ENCODE measurements around the gene LRRC32. TPM values are rescaled to one million over a fixed set of nuclear protein-coding genes. Genes with fewer than 3 reads are reported as not detected.

The LRRC32 gene
- total RNA-seq, 1 experiment from 2014 or later: 1.3 TPM

DNA sequence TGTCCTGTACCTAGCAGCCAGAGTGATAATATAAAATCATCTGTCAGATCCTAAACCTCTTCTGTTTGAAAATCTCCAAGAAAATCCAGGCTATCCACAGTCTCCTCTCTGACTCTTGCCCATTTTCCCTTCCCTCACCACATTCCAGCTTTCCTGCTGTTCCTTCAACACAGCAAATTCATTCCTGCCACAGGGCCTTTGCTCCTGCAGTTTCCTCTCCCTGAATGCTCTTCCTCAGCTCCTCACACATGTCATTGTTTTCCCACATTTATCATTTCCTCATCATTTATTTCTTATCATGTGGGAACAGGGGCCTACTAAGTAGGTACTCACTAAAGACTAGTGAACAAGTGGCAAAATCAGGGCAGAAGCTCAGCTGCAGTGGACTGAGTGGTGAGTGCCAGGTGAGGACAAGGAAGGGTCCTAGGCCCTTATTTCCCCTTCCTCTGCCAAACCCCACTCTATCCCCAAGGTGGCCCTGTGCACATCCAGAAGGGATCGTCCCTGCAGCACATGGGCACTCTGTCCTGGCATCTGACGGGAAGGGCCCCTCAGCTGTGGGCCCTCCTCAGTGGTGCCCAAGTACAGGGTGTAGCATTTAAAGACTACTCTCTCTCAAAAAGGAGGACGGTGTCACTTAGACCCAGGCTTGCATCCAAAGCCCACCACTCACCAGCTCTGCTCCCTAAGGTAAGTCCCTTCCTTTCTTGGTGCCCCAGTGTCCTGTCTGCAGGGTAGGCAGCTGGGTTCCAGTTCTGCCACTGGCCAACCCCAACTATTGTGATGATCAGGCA lies 2.0 kb downstream of the LRRC32 start:
- DNase-seq (ENCODE audit: low read depth): no peak
- in situ Hi-C loops (cut with HindIII; ENCODE audit: low pct_unique_long_range_greater_than_20kb, low sequenced_read_pairs): no loop called here

DNA sequence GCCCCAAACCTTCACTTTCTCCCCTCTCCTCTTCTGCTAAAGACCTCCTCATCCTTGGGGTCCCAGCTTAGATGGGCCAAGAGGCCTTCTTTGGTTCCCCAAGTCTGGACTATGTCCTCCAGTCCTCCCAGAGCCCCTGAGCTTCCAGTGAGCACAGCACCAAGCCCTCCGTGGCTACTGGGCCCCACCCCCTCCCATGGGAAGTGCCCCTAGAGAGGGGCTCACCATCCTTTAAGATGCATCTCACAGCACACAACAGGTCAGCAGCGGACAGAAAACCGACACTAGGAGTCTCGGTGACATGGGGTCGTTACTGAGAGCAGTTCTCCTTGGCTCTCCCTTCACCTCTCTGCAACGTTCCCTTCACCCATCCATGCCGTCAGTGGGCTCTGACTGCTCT lies 2.7 kb downstream of the LRRC32 start:
- in situ Hi-C loops (cut with HindIII; ENCODE audit: low pct_unique_long_range_greater_than_20kb, low sequenced_read_pairs): no loop called here
- DNase-seq (ENCODE audit: low read depth): no peak

DNA sequence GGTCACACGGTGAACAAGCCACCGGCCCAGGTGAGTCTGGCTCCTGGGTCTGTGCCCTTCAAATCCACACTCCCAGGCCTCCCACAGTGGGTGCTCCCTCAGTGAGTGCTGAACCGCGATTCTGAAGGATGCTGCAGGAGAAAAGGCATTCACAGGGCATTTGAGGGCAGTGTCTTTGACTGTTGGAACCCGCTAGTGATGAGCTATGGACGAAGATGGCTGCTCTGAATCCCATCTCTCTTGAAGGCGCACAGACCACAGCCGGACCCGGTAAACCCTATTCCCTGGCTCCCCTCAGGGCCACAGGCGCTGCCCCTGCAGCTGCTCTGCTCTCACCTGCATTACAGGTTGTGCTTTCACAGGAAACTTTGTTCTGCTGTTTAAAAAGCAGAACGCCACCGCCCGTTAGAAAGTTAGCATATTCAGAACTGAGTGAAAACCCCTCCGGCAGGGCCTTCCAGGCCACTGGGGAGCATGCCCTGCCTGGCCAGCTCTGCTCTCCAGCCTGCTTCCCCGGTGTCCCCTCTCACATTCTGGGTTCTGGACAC lies 3.2 kb downstream of the LRRC32 start:
- in situ Hi-C loops (cut with HindIII; ENCODE audit: low pct_unique_long_range_greater_than_20kb, low sequenced_read_pairs): no loop called here
- no peak for DNase-seq (ENCODE audit: low read depth)

- DNase-seq (ENCODE audit: low read depth): no peak
- in situ Hi-C loops (cut with HindIII; ENCODE audit: low pct_unique_long_range_greater_than_20kb, low sequenced_read_pairs): no loop called here
These were observed 3.7 kb downstream of the LRRC32 start for GRCh38 chr11:76666830-76667229.

GRCh38 chr11:76666408-76666807 lies 4.1 kb downstream of the LRRC32 start:
- in situ Hi-C loops (cut with HindIII; ENCODE audit: low pct_unique_long_range_greater_than_20kb, low sequenced_read_pairs): no loop called here
- DNase-seq (ENCODE audit: low read depth): no peak

GRCh38 chr11:76665921-76666351 lies 4.6 kb downstream of the LRRC32 start:
- DNase-seq (ENCODE audit: low read depth): no peak
- in situ Hi-C loops (cut with HindIII; ENCODE audit: low pct_unique_long_range_greater_than_20kb, low sequenced_read_pairs): no loop called here

GRCh38 chr11:76665172-76665571 lies 5.4 kb downstream of the LRRC32 start:
- in situ Hi-C loops (cut with HindIII; ENCODE audit: low pct_unique_long_range_greater_than_20kb, low sequenced_read_pairs): no loop called here
- no peak for DNase-seq (ENCODE audit: low read depth)

- in situ Hi-C loops (cut with HindIII; ENCODE audit: low pct_unique_long_range_greater_than_20kb, low sequenced_read_pairs): no loop called here
- DNase-seq (ENCODE audit: low read depth): no peak
These were observed 5.9 kb downstream of the LRRC32 start for GRCh38 chr11:76664578-76665061.

- in situ Hi-C loops (cut with HindIII; ENCODE audit: low pct_unique_long_range_greater_than_20kb, low sequenced_read_pairs): no loop called here
- DNase-seq (ENCODE audit: low read depth): no peak
These were observed 6.6 kb downstream of the LRRC32 start for GRCh38 chr11:76663912-76664440.

- DNase-seq (ENCODE audit: low read depth): no peak
- in situ Hi-C loops (cut with HindIII; ENCODE audit: low pct_unique_long_range_greater_than_20kb, low sequenced_read_pairs): no loop called here
These were observed 7.1 kb downstream of the LRRC32 start for GRCh38 chr11:76663486-76663810.

GRCh38 chr11:76662656-76663485 lies 7.7 kb downstream of the LRRC32 start:
- DNase-seq (ENCODE audit: low read depth): no peak
- in situ Hi-C loops (cut with HindIII; ENCODE audit: low pct_unique_long_range_greater_than_20kb, low sequenced_read_pairs): no loop called here

GRCh38 chr11:76661834-76662434 lies 8.6 kb downstream of the LRRC32 start:
- DNase-seq (ENCODE audit: low read depth): no peak
- in situ Hi-C loops (cut with HindIII; ENCODE audit: low pct_unique_long_range_greater_than_20kb, low sequenced_read_pairs): no loop called here

DNA sequence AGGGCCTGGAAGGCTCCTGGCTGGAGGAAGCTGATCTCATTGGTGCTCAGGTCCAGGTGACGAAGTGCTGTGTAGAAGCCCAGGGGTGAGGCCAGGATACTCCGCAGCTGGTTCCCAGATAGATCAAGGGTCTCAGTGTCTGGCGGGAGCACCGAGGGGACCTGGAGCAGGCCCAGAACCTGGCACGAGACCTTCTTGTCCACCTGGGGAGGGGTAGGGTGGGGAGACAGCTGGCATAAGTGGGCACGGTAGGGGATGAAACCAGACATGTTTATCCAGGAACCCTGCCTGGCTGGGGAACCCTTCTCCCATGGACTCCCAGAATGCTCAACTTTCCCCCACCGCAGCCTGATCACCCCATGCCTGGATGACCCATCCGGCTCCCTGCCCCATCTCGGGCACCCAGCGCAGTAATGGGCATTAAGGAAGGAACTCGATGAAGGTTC lies 9.2 kb downstream of the LRRC32 start:
- in situ Hi-C loops (cut with HindIII; ENCODE audit: low pct_unique_long_range_greater_than_20kb, low sequenced_read_pairs): no loop called here
- DNase-seq (ENCODE audit: low read depth): no peak

GRCh38 chr11:76660533-76661305 lies 9.8 kb downstream of the LRRC32 start:
- no peak for DNase-seq (ENCODE audit: low read depth)
- in situ Hi-C loops (cut with HindIII; ENCODE audit: low pct_unique_long_range_greater_than_20kb, low sequenced_read_pairs): no loop called here

- DNase-seq (ENCODE audit: low read depth): no peak
These were observed 10.6 kb downstream of the LRRC32 start for GRCh38 chr11:76659672-76660532.

GRCh38 chr11:76658651-76659650 lies 11.6 kb downstream of the LRRC32 start:
- no peak for DNase-seq (ENCODE audit: low read depth)
- in situ Hi-C loops (cut with HindIII; ENCODE audit: low pct_unique_long_range_greater_than_20kb, low sequenced_read_pairs): no loop called here

More at GRCh38 chr11:76659672-76660532, 10.6 kb downstream of the LRRC32 start:
- in situ Hi-C loops (cut with HindIII; ENCODE audit: low pct_unique_long_range_greater_than_20kb, low sequenced_read_pairs): no loop called here
